H9 (cell line): Measurements from ENCODE around the gene IFT27. TPM values are rescaled to one million over a fixed set of nuclear protein-coding genes. Genes with fewer than 3 reads are reported as not detected.

ENCODE experiments used
- DNase-seq: peaks from one replicate; pipeline ENCODE4 v3.0.0-alpha.2; 2017
- H2AFZ ChIP-seq: one replicate; pipeline ENCODE4 v1.6.1; 2013; ENCODE audit warnings: mild to moderate bottlenecking, low read length, control low read depth, moderate library complexity
- H2AK5ac ChIP-seq: 2 replicates; pipeline ENCODE4 v1.6.1; 2013; ENCODE audit warnings: low read length, control low read depth, mixed read lengths; ENCODE audit not compliant: insufficient read length
- H2BK120ac ChIP-seq: one replicate; pipeline ENCODE4 v1.6.1; 2013; ENCODE audit warnings: low read depth, mild to moderate bottlenecking, low read length, control low read depth, inconsistent platforms; ENCODE audit not compliant: poor library complexity, severe bottlenecking
- H2BK12ac ChIP-seq: 2 replicates; pipeline ENCODE4 v1.6.1; 2013; ENCODE audit warnings: low read length, control low read depth, mixed read lengths, low read depth; ENCODE audit not compliant: insufficient read length
- H2BK15ac ChIP-seq: 2 replicates; pipeline ENCODE4 v1.6.1; 2013; ENCODE audit warnings: low read depth, low read length, control low read depth
- H2BK20ac ChIP-seq: one replicate; pipeline ENCODE4 v1.6.1; 2013; ENCODE audit warnings: low read depth, mild to moderate bottlenecking, low read length, control low read depth, inconsistent platforms; ENCODE audit not compliant: poor library complexity, severe bottlenecking
- H2BK5ac ChIP-seq: 2 replicates; pipeline ENCODE4 v1.6.1; 2013; ENCODE audit warnings: low read length, control low read depth, mixed read lengths; ENCODE audit not compliant: insufficient read length
- H3K14ac ChIP-seq: 2 replicates; pipeline ENCODE4 v1.6.1; 2013; ENCODE audit warnings: low read length, control low read depth; ENCODE audit not compliant: insufficient read depth
- H3K18ac ChIP-seq: 2 replicates; pipeline ENCODE4 v1.6.1; 2013; ENCODE audit warnings: low read depth, mild to moderate bottlenecking, mixed read lengths, low read length, control low read depth; ENCODE audit not compliant: insufficient read length
- H3K23ac ChIP-seq: 2 replicates; pipeline ENCODE4 v1.6.1; 2013; ENCODE audit warnings: low read length, control low read depth, mixed read lengths, low read depth; ENCODE audit not compliant: insufficient read length
- H3K23me2 ChIP-seq: 2 replicates; pipeline ENCODE4 v1.6.1; 2013; ENCODE audit warnings: low read depth, mild to moderate bottlenecking, mixed read lengths, low read length, control low read depth; ENCODE audit not compliant: insufficient read length, poor library complexity, severe bottlenecking
- H3K27ac ChIP-seq: 2 replicates; pipeline ENCODE4 v1.5.1; 2013; ENCODE audit warnings: low read length, control low read depth, mixed read lengths, low read depth; ENCODE audit not compliant: insufficient read length
- H3K27me3 ChIP-seq: 2 replicates; pipeline ENCODE4 v1.6.1; 2013; ENCODE audit warnings: low read length, control low read depth, inconsistent platforms; ENCODE audit not compliant: insufficient read depth
- H3K4ac ChIP-seq: 2 replicates; pipeline ENCODE4 v1.6.1; 2013; ENCODE audit warnings: low read depth, mild to moderate bottlenecking, control low read depth, inconsistent platforms, low read length, moderate library complexity
- H3K4me1 ChIP-seq: 2 replicates; pipeline ENCODE4 v1.6.1; 2013; ENCODE audit warnings: low read length, control low read depth, inconsistent platforms; ENCODE audit not compliant: insufficient read depth
- H3K4me2 ChIP-seq: 2 replicates; pipeline ENCODE4 v1.6.1; 2013; ENCODE audit warnings: low read length, control low read depth, mixed read lengths; ENCODE audit not compliant: insufficient read length, insufficient read depth
- H3K56ac ChIP-seq: 2 replicates; pipeline ENCODE4 v1.6.1; 2013; ENCODE audit warnings: low read depth, mild to moderate bottlenecking, mixed read lengths, low read length, control low read depth; ENCODE audit not compliant: insufficient read length
- H3K79me1 ChIP-seq: 2 replicates; pipeline ENCODE4 v1.6.1; 2013; ENCODE audit warnings: low read depth, mild to moderate bottlenecking, moderate library complexity, low read length, control low read depth, inconsistent platforms; ENCODE audit not compliant: insufficient read depth, poor library complexity, severe bottlenecking
- H3K79me2 ChIP-seq: 2 replicates; pipeline ENCODE4 v1.6.1; 2013; ENCODE audit warnings: low read length, control low read depth, inconsistent platforms; ENCODE audit not compliant: insufficient read depth
- H3K9ac ChIP-seq: 2 replicates; pipeline ENCODE4 v1.6.1; 2013; ENCODE audit warnings: low read length, control low read depth, mixed read lengths; ENCODE audit not compliant: insufficient read length; ENCODE audit errors: extremely low read depth
- H3K9me3 ChIP-seq: one replicate; pipeline ENCODE4 v1.6.1; 2013; ENCODE audit warnings: low read depth, low read length, inconsistent platforms; ENCODE audit not compliant: control insufficient read depth
- H3T11ph ChIP-seq: one replicate; pipeline ENCODE4 v1.6.1; 2013; ENCODE audit warnings: mild to moderate bottlenecking, low read length, control low read depth, inconsistent platforms
- H4K20me1 ChIP-seq: one replicate; pipeline ENCODE4 v1.6.1; 2013; ENCODE audit not compliant: control insufficient read depth, insufficient read length, insufficient read depth
- H4K5ac ChIP-seq: 2 replicates; pipeline ENCODE4 v1.6.1; 2013; ENCODE audit warnings: low read depth, mild to moderate bottlenecking, mixed read lengths, low read length, control low read depth; ENCODE audit not compliant: insufficient read length
- H4K8ac ChIP-seq: replicated peaks from 2 replicates; pipeline ENCODE4 v1.6.1; 2013; ENCODE audit warnings: low read length, control low read depth, mixed read lengths, low read depth; ENCODE audit not compliant: insufficient read length
- H4K91ac ChIP-seq: 2 replicates; pipeline ENCODE4 v1.6.1; 2013; ENCODE audit warnings: low read depth, mild to moderate bottlenecking, moderate library complexity, mixed read lengths, low read length, control low read depth; ENCODE audit not compliant: insufficient read length
- H3K27ac Mint-ChIP-seq, 3 experiments: 2 replicates in 2 of 3; 3 replicates in 1 of 3; pipeline ENCODE4 v1.8.0; 2020 to 2021; ENCODE audit warnings: mixed read lengths in 3 of 3, mild to moderate bottlenecking in 1 of 3, moderate library complexity in 1 of 3
- H3K27me3 Mint-ChIP-seq: 2 replicates; pipeline ENCODE4 v1.8.0; 2021; ENCODE audit warnings: low read depth, mild to moderate bottlenecking, moderate library complexity, mixed read lengths
- H3K36me3 Mint-ChIP-seq, 3 experiments: 2 replicates in 2 of 3; 3 replicates in 1 of 3; pipeline ENCODE4 v1.8.0; 2020 to 2021; ENCODE audit warnings: low read depth in 3 of 3, mixed read lengths in 3 of 3; ENCODE audit not compliant: insufficient read depth in 1 of 3
- H3K4me1 Mint-ChIP-seq, 2 experiments: 2 replicates each; pipeline ENCODE4 v1.8.0; 2020; ENCODE audit warnings: mixed read lengths in 2 of 2
- H3K4me3 Mint-ChIP-seq, 2 experiments: 2 replicates in 1 of 2; 3 replicates in 1 of 2; pipeline ENCODE4 v1.8.0; 2020 to 2021; ENCODE audit warnings: mild to moderate bottlenecking in 2 of 2, mixed read lengths in 2 of 2, moderate library complexity in 1 of 2
- H3K9me3 Mint-ChIP-seq, 2 experiments: 2 replicates in 1 of 2; 3 replicates in 1 of 2; pipeline ENCODE4 v1.8.0; 2020; ENCODE audit warnings: mild to moderate bottlenecking in 2 of 2, mixed read lengths in 2 of 2, moderate library complexity in 1 of 2
- CTCF ChIP-seq: fragments of 200-600 bp; sonication (generic); conservative IDR thresholded peaks from 3 replicates; pipeline ENCODE4 v1.8.0; 2021; ENCODE audit warnings: antibody characterized with exemption, mild to moderate bottlenecking
- WGBS: extraction: QIAGEN DNeasy Blood & Tissue Kit; methylation state at CpG from one replicate; pipeline ENCODE4 v1.1.7; 2013; ENCODE audit warnings: missing lambda C conversion rate, low lambda C conversion rate, mixed read lengths; ENCODE audit not compliant: insufficient read length; ENCODE audit errors: extremely low coverage; 5-methylcytosine and 5-hydroxymethylcytosine counted together
- total RNA-seq: library from RNA; stranded (reverse); gene quantifications from 2 replicates; pipeline ENCODE4 v1.2.1, GENCODE V29; 2021

Gene IFT27
- total RNA-seq, 1 experiment from 2014 or later = 43.4 TPM

GRCh38 chr22:36767035-36767775, 8.7 kb downstream of the IFT27 start:
- peaks cover 9 to 45% (median 39%) of the 10 kb centered on the region in 3 experiments; a peak in 6 of 7 replicates for H3K36me3 Mint-ChIP-seq
- no peak overlapping the region for H3K14ac ChIP-seq
- no peak overlapping the region for H4K91ac ChIP-seq
- no peak overlapping the region for H3K9ac ChIP-seq
- H4K5ac ChIP-seq = no peak overlapping the region
- H3K9me3 Mint-ChIP-seq = no peaks in the 10 kb centered on the region
- H4K20me1 ChIP-seq = no peaks in the 10 kb centered on the region
- TF ChIP-seq CTCF = no peak
- H2BK120ac ChIP-seq = no peak overlapping the region
- H3K23me2 ChIP-seq = no peaks in the 10 kb centered on the region
- no peaks in the 10 kb centered on the region for H3K9me3 ChIP-seq
- no peaks in the 10 kb centered on the region for H3K79me1 ChIP-seq
- H2BK5ac ChIP-seq = no peak overlapping the region
- H3K27me3 Mint-ChIP-seq = no peaks in the 10 kb centered on the region
- H2AFZ ChIP-seq = no peak overlapping the region
- H2AK5ac ChIP-seq = no peak overlapping the region
- H3K27ac ChIP-seq = no peak overlapping the region
- no peak overlapping the region for H4K8ac ChIP-seq
- H3K4me3 Mint-ChIP-seq = no peak overlapping the region
- no peak overlapping the region; a peak in 1 of 7 replicates for H3K27ac Mint-ChIP-seq
- no peak overlapping the region for H3K4ac ChIP-seq
- DNase-seq = peak; percentile 10
- no peak overlapping the region for H3K56ac ChIP-seq
- H3K4me1 ChIP-seq = no peaks in the 10 kb centered on the region
- H3K79me2 ChIP-seq = no peaks in the 10 kb centered on the region
- no peak overlapping the region for H3T11ph ChIP-seq
- peaks cover 14 to 15% of the 10 kb centered on the region in 2 experiments for H3K4me1 Mint-ChIP-seq
- no peak overlapping the region for H3K23ac ChIP-seq
- H2BK15ac ChIP-seq = no peak overlapping the region
- no peak overlapping the region for H2BK20ac ChIP-seq
- H3K27me3 ChIP-seq = no peaks in the 10 kb centered on the region
- no peak overlapping the region for H3K18ac ChIP-seq
- H2BK12ac ChIP-seq = no peak overlapping the region
- no CpG with 5 or more reads among the region's 10 CpGs for WGBS
- no peak overlapping the region for H3K4me2 ChIP-seq
